ENCODE measurements around the gene CHN2. TPM values are rescaled to one million over a fixed set of nuclear protein-coding genes. Genes with fewer than 3 reads are reported as not detected.

Gene CHN2
- total RNA-seq, 1 experiment from 2014 or later, result 0.15 TPM

GRCh38 chr7:29214816-29215215 is 20.2 kb downstream of the CHN2 start:
- H3K36me3 ChIP-seq (ENCODE audit: control insufficient read depth, insufficient read depth, low read length), result no peaks in the 10 kb centered on the region
- no peak for TF ChIP-seq CTCF (IDR thresholded peaks at IDR 0.05)
- no peak for TF ChIP-seq POLR2AphosphoS5 (IDR thresholded peaks at IDR 0.05; ENCODE audit: low read depth, low read length)
- no peak for TF ChIP-seq SIN3A (IDR thresholded peaks at IDR 0.05; ENCODE audit: borderline replicate concordance, insufficient read depth, low read depth, low read length)
- no peak for TF ChIP-seq REST (IDR thresholded peaks at IDR 0.05; ENCODE audit: insufficient read depth in 1 of 2, low read depth in 2 of 2, low read length in 1 of 2)
- TF ChIP-seq TCF7L2 (IDR thresholded peaks at IDR 0.05; ENCODE audit: low read depth, low read length), result no peak
- BruUV-seq (replicated peaks), result no TSS peak
- CTCF ChIA-PET, result no interaction called here
- no peak overlapping the region for H3K27ac ChIP-seq (ENCODE audit: low read length)
- no peaks in the 10 kb centered on the region for H3K9me3 ChIP-seq (ENCODE audit: control insufficient read depth, insufficient read depth, low read depth, low read length)
- DNase-seq (ENCODE audit: low read depth, low spot score) (no peak), ATAC-seq (no peak)
- intact Hi-C loops (cut with micrococcal nuclease; ENCODE audit: unreplicated experiment) (no loop called here), in situ Hi-C loops (cut with HindIII; ENCODE audit: low pct_unique_long_range_greater_than_20kb, low sequenced_read_pairs) (no loop called here)
- POLR2A ChIA-PET, result no interaction called here
- no peak overlapping the region for H3K4me3 ChIP-seq (ENCODE audit: low read depth in 2 of 2, low read length in 2 of 2)
- H3K27me3 ChIP-seq (ENCODE audit: control insufficient read depth, insufficient read depth, low read length), result peaks cover 20% of the 10 kb centered on the region
- H3K4me1 ChIP-seq (ENCODE audit: control insufficient read depth, insufficient read depth, low read length), result no peaks in the 10 kb centered on the region

GRCh38 chr7:29216128-29216527 is 21.6 kb downstream of the CHN2 start:
- H3K36me3 ChIP-seq (ENCODE audit: control insufficient read depth, insufficient read depth, low read length), result no peaks in the 10 kb centered on the region
- no peak overlapping the region for H3K27ac ChIP-seq (ENCODE audit: low read length)
- BruUV-seq (replicated peaks), result no TSS peak
- no peak overlapping the region for H3K4me3 ChIP-seq (ENCODE audit: low read depth in 2 of 2, low read length in 2 of 2)
- no peak for TF ChIP-seq CTCF (IDR thresholded peaks at IDR 0.05)
- no peak for TF ChIP-seq POLR2AphosphoS5 (IDR thresholded peaks at IDR 0.05; ENCODE audit: low read depth, low read length)
- no peak for TF ChIP-seq TCF7L2 (IDR thresholded peaks at IDR 0.05; ENCODE audit: low read depth, low read length)
- no peak for TF ChIP-seq REST (IDR thresholded peaks at IDR 0.05; ENCODE audit: insufficient read depth in 1 of 2, low read depth in 2 of 2, low read length in 1 of 2)
- TF ChIP-seq SIN3A (IDR thresholded peaks at IDR 0.05; ENCODE audit: borderline replicate concordance, insufficient read depth, low read depth, low read length), result no peak
- peaks cover 3% of the 10 kb centered on the region; the same call in 1 of the 2 replicates for H3K9me3 ChIP-seq (ENCODE audit: control insufficient read depth, insufficient read depth, low read depth, low read length)
- H3K4me1 ChIP-seq (ENCODE audit: control insufficient read depth, insufficient read depth, low read length), result no peaks in the 10 kb centered on the region
- in situ Hi-C loops (cut with HindIII; ENCODE audit: low pct_unique_long_range_greater_than_20kb, low sequenced_read_pairs), result no loop called here
- POLR2A ChIA-PET, result interaction anchor here (0.6 kb wide), 1 partner anchor 28 kb away, joined by 10 read pairs; no protein-coding TSS in a partner anchor
- CTCF ChIA-PET, result no interaction called here
- no peak for DNase-seq (ENCODE audit: low read depth, low spot score)
- intact Hi-C loops (cut with micrococcal nuclease; ENCODE audit: unreplicated experiment), result no loop called here
- peaks cover 20% of the 10 kb centered on the region for H3K27me3 ChIP-seq (ENCODE audit: control insufficient read depth, insufficient read depth, low read length)
- no peak for ATAC-seq

Measured in Panc1 (cell line).